ENCODE measurements around the gene CES3.

CES3 gene

DNA sequence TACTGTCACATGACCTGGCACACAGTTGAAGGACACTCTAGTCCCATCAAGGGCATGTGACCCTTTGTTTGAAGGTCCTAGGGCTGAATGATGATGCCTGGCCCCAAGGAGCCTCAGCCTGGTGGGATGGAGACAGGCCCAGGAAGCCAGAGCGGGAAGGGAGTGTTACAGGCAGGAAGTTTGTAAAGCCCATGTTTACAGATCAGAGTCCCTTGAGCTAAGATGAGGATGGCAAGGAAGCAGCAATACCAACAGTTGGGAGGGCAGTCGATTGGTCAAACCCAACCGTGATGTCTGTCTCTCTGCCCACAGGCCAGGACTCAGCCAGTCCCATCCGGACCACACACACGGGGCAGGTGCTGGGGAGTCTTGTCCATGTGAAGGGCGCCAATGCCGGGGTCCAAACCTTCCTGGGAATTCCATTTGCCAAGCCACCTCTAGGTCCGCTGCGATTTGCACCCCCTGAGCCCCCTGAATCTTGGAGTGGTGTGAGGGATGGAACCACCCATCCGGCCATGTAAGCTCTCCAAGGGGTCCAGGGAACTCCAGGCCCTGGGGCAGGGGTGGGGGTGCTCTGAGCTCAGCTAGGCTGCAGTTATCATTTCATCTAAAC is 23.2 kb upstream of the CES3 start:
- Histone ChIP-seq H3K36me3 (ENCODE audit: insufficient read depth, low read length) (peaks cover 14% of the 10 kb centered on the region; the same call in 1 of the 2 replicates), H3K9me3 (ENCODE audit: insufficient read depth, low read depth, low read length) (no peaks in the 10 kb centered on the region), H3K4me3 (ENCODE audit: low read length, poor library complexity, severe bottlenecking) (no peak overlapping the region), H3K4me2 (ENCODE audit: low read depth, low read length, poor library complexity, severe bottlenecking) (peak overlapping the region; percentile 99), H3F3A (ENCODE audit: low read depth) (no peaks in the 10 kb centered on the region), H2AFZ (ENCODE audit: low read length) (no peak overlapping the region), H3K4me1 (ENCODE audit: insufficient read depth, low read length, poor library complexity, severe bottlenecking) (peaks cover 28% of the 10 kb centered on the region), H3K79me2 (ENCODE audit: insufficient read depth, low read length) (peaks cover 40% of the 10 kb centered on the region), H4K20me1 (ENCODE audit: insufficient read depth, low read length, poor library complexity, severe bottlenecking) (peaks cover 9% of the 10 kb centered on the region), H3K9me2 (replicated peaks; ENCODE audit: low read depth, low read length) (no peaks in the 10 kb centered on the region), H3K9ac (ENCODE audit: low read depth, low read length, poor library complexity, severe bottlenecking) (peak overlapping the region; percentile 97), H3K27me3 (ENCODE audit: insufficient read depth, low read length, poor library complexity, severe bottlenecking) (no peaks in the 10 kb centered on the region)
- TF ChIP-seq, protein P1, sequence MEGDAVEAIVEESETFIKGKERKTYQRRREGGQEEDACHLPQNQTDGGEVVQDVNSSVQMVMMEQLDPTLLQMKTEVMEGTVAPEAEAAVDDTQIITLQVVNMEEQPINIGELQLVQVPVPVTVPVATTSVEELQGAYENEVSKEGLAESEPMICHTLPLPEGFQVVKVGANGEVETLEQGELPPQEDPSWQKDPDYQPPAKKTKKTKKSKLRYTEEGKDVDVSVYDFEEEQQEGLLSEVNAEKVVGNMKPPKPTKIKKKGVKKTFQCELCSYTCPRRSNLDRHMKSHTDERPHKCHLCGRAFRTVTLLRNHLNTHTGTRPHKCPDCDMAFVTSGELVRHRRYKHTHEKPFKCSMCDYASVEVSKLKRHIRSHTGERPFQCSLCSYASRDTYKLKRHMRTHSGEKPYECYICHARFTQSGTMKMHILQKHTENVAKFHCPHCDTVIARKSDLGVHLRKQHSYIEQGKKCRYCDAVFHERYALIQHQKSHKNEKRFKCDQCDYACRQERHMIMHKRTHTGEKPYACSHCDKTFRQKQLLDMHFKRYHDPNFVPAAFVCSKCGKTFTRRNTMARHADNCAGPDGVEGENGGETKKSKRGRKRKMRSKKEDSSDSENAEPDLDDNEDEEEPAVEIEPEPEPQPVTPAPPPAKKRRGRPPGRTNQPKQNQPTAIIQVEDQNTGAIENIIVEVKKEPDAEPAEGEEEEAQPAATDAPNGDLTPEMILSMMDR (conservative IDR thresholded peaks at IDR 0.05; ENCODE audit: low read length) = no peak
- no peak for TF ChIP-seq EZH2phosphoT487 (IDR thresholded peaks at IDR 0.05; ENCODE audit: borderline replicate concordance)

DNA sequence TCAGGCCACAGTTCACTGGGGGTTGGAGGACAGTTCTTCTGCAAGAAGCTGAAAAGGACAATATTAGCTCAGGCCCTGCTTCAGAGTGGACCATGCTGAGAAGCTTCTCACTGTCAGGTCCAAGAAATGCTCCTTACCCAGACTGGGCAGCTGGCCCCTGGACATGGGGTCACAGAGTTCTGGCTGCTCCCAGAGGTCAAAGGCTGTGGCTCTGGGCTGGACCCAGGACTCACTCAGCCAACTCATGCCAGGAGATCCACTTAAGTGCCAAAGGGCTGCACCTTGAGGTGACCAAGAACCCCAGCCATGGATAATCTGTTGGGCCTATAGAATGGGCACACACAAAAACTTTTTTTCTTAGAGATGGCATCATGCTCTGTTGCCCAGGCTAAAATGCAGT is 21.7 kb upstream of the CES3 start:
- TF ChIP-seq, protein P1 (conservative IDR thresholded peaks at IDR 0.05; ENCODE audit: low read length) = no peak
- no peak for TF ChIP-seq EZH2phosphoT487 (IDR thresholded peaks at IDR 0.05; ENCODE audit: borderline replicate concordance)
- Histone ChIP-seq H4K20me1 (ENCODE audit: insufficient read depth, low read length, poor library complexity, severe bottlenecking) (no peaks in the 10 kb centered on the region), H3K4me1 (ENCODE audit: insufficient read depth, low read length, poor library complexity, severe bottlenecking) (peaks cover 20% of the 10 kb centered on the region), H3K9me2 (replicated peaks; ENCODE audit: low read depth, low read length) (no peaks in the 10 kb centered on the region), H3K4me3 (ENCODE audit: low read length, poor library complexity, severe bottlenecking) (no peak overlapping the region), H3F3A (ENCODE audit: low read depth) (no peaks in the 10 kb centered on the region), H3K36me3 (ENCODE audit: insufficient read depth, low read length) (peaks cover 14% of the 10 kb centered on the region; the same call in 1 of the 2 replicates), H3K9ac (ENCODE audit: low read depth, low read length, poor library complexity, severe bottlenecking) (no peak overlapping the region), H3K9me3 (ENCODE audit: insufficient read depth, low read depth, low read length) (no peaks in the 10 kb centered on the region), H3K79me2 (ENCODE audit: insufficient read depth, low read length) (peaks cover 26% of the 10 kb centered on the region), H3K4me2 (ENCODE audit: low read depth, low read length, poor library complexity, severe bottlenecking) (no peak overlapping the region), H2AFZ (ENCODE audit: low read length) (no peak overlapping the region), H3K27me3 (ENCODE audit: insufficient read depth, low read length, poor library complexity, severe bottlenecking) (no peaks in the 10 kb centered on the region)

DNA sequence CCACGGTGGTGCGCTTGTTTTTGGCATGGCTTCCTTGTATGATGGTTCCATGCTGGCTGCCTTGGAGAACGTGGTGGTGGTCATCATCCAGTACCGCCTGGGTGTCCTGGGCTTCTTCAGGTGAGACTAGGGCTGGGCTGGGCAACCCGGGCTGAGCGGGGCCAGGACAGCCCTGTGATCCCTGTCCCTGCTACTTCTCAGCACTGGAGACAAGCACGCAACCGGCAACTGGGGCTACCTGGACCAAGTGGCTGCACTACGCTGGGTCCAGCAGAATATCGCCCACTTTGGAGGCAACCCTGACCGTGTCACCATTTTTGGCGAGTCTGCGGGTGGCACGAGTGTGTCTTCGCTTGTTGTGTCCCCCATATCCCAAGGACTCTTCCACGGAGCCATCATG is 20.8 kb upstream of the CES3 start:
- H4K20me1 ChIP-seq (ENCODE audit: insufficient read depth, low read length, poor library complexity, severe bottlenecking) = no peaks in the 10 kb centered on the region
- H3K9me2 ChIP-seq (replicated peaks; ENCODE audit: low read depth, low read length) = no peaks in the 10 kb centered on the region
- H3K36me3 ChIP-seq (ENCODE audit: insufficient read depth, low read length) = peaks cover 14% of the 10 kb centered on the region; the same call in 1 of the 2 replicates
- no peak for TF ChIP-seq EZH2phosphoT487 (IDR thresholded peaks at IDR 0.05; ENCODE audit: borderline replicate concordance)
- TF ChIP-seq, protein P1 (conservative IDR thresholded peaks at IDR 0.05; ENCODE audit: low read length) = no peak
- no peaks in the 10 kb centered on the region for H3F3A ChIP-seq (ENCODE audit: low read depth)
- H3K4me1 ChIP-seq (ENCODE audit: insufficient read depth, low read length, poor library complexity, severe bottlenecking) = peaks cover 20% of the 10 kb centered on the region
- no peak overlapping the region for H3K4me2 ChIP-seq (ENCODE audit: low read depth, low read length, poor library complexity, severe bottlenecking)
- no peak overlapping the region for H2AFZ ChIP-seq (ENCODE audit: low read length)
- no peak overlapping the region for H3K9ac ChIP-seq (ENCODE audit: low read depth, low read length, poor library complexity, severe bottlenecking)
- H3K27me3 ChIP-seq (ENCODE audit: insufficient read depth, low read length, poor library complexity, severe bottlenecking) = no peaks in the 10 kb centered on the region
- H3K4me3 ChIP-seq (ENCODE audit: low read length, poor library complexity, severe bottlenecking) = no peak overlapping the region
- no peaks in the 10 kb centered on the region for H3K9me3 ChIP-seq (ENCODE audit: insufficient read depth, low read depth, low read length)
- H3K79me2 ChIP-seq (ENCODE audit: insufficient read depth, low read length) = peaks cover 17% of the 10 kb centered on the region
